ENCODE results near the gene MOB2. TPM values are rescaled to one million over a fixed set of nuclear protein-coding genes. Genes with fewer than 3 reads are reported as not detected.

Gene MOB2
- total RNA-seq, 3 donors from 2014 or later, result 54.9 to 108 (median 61.5) TPM

GRCh38 chr11:1484695-1485503 lies 1.7 kb downstream of the MOB2 start:
- H3K9me3 ChIP-seq, result no peaks in the 10 kb centered on the region
- H3K4me1 ChIP-seq (ENCODE audit: low read depth), result peaks cover 29% of the 10 kb centered on the region
- H3K4me3 ChIP-seq, result no peak overlapping the region
- intact Hi-C loops (cut with DNase I, micrococcal nuclease), result no loop called here
- ATAC-seq, result peak; percentile 27
- no peaks in the 10 kb centered on the region for H3K36me3 ChIP-seq (ENCODE audit: low read depth)
- no peak for TF ChIP-seq CTCF (IDR thresholded peaks at IDR 0.05)
- peak in 2 of 3 donors; percentile 46 to 51 for DNase-seq

GRCh38 chr11:1484061-1484671 lies 2.4 kb downstream of the MOB2 start:
- DNase-seq (peak in 2 of 3 donors; percentile 22 to 42), ATAC-seq (no peak)
- intact Hi-C loops (cut with DNase I, micrococcal nuclease), result no loop called here
- TF ChIP-seq CTCF (IDR thresholded peaks at IDR 0.05), result no peak
- H3K4me1 ChIP-seq (ENCODE audit: low read depth), result peaks cover 29% of the 10 kb centered on the region
- no peaks in the 10 kb centered on the region for H3K9me3 ChIP-seq
- H3K4me3 ChIP-seq, result no peak overlapping the region
- no peaks in the 10 kb centered on the region for H3K36me3 ChIP-seq (ENCODE audit: low read depth)

- intact Hi-C loops (cut with DNase I, micrococcal nuclease), result no loop called here
- no peaks in the 10 kb centered on the region for H3K9me3 ChIP-seq
- H3K4me3 ChIP-seq, result no peak overlapping the region
- no peak for TF ChIP-seq CTCF (IDR thresholded peaks at IDR 0.05)
- no peaks in the 10 kb centered on the region for H3K36me3 ChIP-seq (ENCODE audit: low read depth)
- DNase-seq (peak in 1 of 3 donors; percentile 16), ATAC-seq (no peak)
- H3K4me1 ChIP-seq (ENCODE audit: low read depth), result peaks cover 29% of the 10 kb centered on the region
These were observed 3.1 kb downstream of the MOB2 start for GRCh38 chr11:1483445-1483961.

- ATAC-seq (no peak), DNase-seq (peak in 2 of 3 donors; percentile 29 to 48)
- Histone ChIP-seq H3K9me3 (no peaks in the 10 kb centered on the region), H3K36me3 (ENCODE audit: low read depth) (no peaks in the 10 kb centered on the region), H3K4me3 (no peak overlapping the region), H3K4me1 (ENCODE audit: low read depth) (peaks cover 24% of the 10 kb centered on the region)
- TF ChIP-seq CTCF (IDR thresholded peaks at IDR 0.05), result no peak
- intact Hi-C loops (cut with DNase I, micrococcal nuclease), result no loop called here
These were observed 3.8 kb downstream of the MOB2 start for GRCh38 chr11:1482581-1483444.

- H3K4me3 ChIP-seq, result no peak overlapping the region
- peaks cover 16% of the 10 kb centered on the region for H3K4me1 ChIP-seq (ENCODE audit: low read depth)
- DNase-seq (peak in 2 of 3 donors; percentile 23 to 32), ATAC-seq (no peak)
- H3K36me3 ChIP-seq (ENCODE audit: low read depth), result no peaks in the 10 kb centered on the region
- no peak for TF ChIP-seq CTCF (IDR thresholded peaks at IDR 0.05)
- intact Hi-C loops (cut with DNase I, micrococcal nuclease), result no loop called here
- no peaks in the 10 kb centered on the region for H3K9me3 ChIP-seq
These were observed 4.6 kb downstream of the MOB2 start for GRCh38 chr11:1481861-1482441.
